ENCODE results near the gene DHX30.
"Not testable (repeated sequence)": the region's sequence is repeated elsewhere in the genome, so short reads cannot be mapped to it uniquely, and the experiment has no call there.

DHX30 gene

DNA sequence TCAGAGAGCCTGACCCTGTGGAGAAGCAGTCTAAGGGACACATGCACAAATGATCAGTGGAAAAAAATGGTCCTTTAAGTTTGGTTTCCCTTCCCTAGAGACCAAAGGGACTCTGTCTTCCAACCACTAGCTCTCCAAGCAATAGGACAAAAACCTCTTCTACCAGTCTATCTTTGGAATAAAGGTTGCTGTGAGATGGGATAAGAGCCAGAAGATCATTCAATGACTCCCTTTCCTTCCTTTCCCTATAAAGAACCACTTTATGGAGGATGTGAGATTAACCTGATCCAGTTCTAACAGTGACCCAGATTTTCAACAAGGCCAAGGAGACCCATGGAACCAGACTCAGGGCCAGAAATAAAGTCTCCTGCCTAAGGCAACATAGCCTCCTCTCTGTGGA, 74.8 kb downstream of the DHX30 start:
- no peak for DNase-seq (ENCODE audit: low read depth in 2 of 2)

DNA sequence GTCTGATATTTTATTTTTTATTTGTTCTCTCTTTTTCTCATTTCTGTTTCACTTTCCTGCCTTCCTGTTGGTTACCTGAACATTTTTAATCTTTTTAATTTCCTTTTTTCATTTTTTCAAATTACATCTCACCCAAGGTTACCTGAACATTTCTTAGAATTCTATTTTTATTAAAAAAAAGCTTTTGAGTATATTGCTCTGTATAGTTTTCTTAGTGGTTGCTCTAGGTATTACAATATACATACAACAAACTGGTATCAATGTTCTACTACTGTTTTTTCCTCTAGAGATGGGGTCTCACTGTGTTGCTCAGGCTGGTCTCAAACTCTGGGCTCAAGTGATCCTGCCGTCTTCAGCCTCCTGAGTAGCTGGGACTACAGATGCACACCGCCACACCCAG, 79.4 kb downstream of the DHX30 start:
- DNase-seq (ENCODE audit: low read depth in 2 of 2): no peak

DNA sequence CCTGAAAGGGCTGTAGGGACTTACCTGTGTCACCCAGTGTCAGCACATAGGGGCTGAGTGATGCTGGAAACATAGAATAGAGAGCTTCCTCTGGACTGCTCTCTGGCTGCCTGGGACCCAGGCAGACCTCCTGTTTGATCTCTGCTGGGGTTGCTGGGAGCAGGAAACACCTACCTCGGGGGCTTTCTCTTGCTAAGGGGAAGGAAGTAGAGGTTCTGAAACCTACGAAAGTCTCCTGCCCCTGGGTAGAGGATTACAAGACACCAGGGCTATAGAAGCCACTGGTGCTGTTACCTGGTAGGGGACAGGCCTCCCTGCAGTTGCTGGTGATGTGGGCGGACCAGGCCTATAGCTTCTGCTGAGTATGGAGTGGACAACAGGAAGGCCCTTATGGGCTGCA, 81.7 kb downstream of the DHX30 start:
- DNase-seq (ENCODE audit: low read depth in 2 of 2): no peak

DNA sequence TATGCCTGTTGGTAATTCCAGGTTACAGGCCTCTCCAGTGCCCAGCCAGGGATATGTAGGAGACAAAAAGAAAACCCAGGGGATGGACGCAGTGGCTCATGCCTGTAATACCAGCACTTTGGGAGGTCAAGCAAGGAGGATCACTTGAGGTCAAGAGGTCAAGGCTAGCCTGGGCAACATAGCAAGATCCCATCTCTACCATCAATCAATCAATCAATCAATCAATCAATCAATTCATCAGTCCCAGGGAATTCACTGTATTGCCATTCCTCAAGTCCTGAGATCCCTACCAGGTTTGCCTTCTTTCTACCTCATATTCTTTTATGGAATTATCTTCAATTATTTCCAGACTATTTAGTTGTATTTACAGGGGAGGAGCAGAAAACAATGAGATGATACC, 82.2 kb downstream of the DHX30 start:
- DNase-seq (ENCODE audit: low read depth in 2 of 2): no peak

DNA sequence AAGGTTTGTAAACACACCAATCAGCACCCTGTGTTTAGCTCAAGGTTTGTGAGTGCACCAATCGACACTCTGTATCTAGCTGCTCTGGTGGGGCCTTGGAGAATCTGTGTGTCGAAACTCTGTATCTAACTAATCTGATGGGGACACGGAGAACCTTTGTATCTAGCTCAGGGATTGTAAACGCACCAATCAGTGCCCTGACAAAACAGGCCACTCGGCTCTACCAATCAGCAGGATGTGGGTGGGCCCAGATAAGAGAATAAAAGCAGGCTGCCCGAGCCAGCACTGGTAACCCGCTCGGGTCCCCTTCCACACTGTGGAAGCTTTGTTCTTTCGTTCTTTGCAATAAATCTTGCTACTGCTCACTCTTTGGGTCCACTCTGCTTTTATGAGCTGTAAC, 85.1 kb downstream of the DHX30 start:
- not testable (repeated sequence) for DNase-seq (ENCODE audit: low read depth in 2 of 2)

DNA sequence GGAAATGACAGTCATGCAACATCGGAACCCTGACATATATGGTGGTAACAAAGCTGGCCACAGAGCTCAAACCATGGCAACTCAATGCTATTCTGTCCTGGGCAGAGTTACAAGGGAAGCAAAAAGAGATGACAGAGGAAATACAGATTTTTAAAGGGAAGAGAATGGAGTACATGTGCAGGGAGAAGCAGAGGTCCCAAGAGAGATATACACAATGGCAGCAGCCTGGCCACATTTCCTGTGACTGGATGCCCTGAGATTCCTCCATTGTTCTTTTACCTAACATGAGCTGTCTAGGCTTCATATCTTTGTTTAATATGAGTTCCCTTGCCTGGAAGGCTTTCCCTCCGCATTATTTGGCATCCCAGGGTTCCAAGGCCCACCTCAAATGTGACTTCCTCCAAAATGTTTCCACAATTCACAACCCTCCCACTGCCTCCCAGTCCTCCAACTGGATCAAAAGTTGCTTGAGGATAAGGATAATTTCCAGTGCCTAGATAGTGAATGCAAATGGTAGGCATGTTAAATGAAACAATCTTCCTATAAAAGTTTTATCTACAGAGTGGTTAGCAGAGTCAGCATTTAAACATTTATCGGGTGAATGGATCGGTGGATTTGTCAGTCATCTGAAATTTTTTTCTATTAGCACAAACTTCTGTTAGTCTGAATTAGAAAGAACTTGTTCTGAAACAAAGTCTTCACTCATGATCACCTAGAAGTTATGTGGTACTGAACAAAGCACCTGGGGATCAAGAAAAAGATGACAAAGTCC, 86.2 kb downstream of the DHX30 start:
- no peak for DNase-seq (ENCODE audit: low read depth in 2 of 2)

DNA sequence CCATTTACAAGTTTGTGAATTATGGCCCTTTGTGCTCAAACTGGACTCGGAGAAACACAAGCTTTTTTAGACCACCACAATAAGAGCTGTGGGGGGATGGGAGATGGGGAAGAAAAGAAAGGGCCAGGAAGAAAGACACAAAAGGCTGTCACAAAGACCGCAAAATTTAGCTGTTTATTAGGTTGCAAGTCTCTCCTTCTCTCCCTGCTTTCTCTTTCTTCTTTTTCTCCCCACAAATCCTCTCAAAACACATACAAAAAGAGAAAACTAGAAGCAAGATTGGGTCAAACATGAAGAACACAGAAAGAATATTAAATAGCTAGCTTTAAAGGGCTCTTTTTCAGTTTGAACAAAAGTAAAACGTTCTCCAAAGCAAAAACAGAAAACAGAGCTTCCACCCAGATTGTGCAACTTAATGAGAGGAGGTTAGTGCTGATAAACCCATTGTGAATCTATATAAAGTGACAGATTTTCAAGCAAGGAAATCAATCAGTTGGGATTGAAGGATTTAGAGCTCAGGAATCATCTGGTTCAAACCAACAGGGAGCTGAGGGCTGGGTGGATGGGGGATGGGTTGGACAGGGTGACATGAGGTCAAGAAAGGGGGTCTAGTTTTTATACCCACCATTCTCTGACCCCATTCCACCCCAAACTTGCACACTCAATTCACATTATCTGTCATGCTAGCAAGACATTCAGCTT, 87.3 kb downstream of the DHX30 start:
- no peak for DNase-seq (ENCODE audit: low read depth in 2 of 2)

DNA sequence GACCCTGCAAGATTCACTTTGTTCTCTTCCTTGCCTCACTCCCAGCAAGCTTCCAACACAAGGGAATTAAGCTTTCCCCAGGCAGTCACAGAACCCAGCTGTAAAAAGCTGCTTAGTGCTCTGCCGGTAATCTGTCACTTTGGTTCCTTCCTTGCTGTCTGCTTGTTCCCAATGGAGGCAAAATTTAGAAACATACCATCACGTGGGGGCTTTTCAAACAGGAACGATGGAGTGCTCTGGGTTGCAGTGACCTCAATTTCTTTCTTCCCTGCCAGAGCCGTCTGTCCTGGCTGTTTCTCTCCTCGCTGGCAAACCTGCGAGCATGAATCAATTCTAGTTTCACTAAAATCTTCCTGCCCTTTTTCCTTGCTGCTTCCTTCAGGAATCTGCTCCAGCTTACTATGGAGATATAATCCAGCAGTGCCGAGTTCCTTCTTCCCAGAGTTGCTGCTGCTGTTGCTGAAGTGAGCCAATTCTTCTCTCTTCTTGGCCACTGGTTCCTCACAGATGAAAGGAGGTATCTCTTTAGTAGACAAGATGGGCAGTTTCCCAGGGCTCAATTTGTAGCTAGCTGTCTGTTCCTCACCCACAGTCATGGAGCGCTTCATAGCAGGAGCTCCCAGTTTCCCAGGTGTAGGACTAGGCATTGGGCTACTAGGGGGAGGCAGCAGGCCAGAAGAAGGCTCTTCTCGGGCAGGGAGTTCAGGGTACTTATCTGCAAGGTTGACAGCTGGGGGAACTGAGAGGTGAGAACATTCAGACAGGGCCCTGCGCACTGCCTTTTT, 88.1 kb downstream of the DHX30 start:
- DNase-seq (ENCODE audit: low read depth in 2 of 2): no peak

DNA sequence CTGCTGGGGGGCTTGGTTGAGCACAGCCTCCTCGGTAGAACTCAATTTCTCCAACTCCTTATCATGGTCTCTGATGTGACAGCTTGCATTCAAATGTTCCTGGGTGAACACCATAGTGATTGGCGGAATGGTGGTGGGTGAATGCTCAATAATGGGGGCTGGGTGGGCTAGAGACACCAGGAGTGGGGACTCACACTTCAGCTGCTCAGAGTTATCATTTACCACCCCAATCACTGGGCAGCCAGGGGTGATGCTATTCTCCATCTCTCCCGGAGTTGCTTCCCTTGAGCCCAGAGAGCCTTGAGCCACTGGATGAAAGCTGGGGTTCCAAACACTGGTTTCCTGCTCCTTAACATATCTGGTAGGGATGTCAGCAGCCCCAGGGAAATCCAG, 88.7 kb downstream of the DHX30 start:
- DNase-seq (ENCODE audit: low read depth in 2 of 2): no peak

DNA sequence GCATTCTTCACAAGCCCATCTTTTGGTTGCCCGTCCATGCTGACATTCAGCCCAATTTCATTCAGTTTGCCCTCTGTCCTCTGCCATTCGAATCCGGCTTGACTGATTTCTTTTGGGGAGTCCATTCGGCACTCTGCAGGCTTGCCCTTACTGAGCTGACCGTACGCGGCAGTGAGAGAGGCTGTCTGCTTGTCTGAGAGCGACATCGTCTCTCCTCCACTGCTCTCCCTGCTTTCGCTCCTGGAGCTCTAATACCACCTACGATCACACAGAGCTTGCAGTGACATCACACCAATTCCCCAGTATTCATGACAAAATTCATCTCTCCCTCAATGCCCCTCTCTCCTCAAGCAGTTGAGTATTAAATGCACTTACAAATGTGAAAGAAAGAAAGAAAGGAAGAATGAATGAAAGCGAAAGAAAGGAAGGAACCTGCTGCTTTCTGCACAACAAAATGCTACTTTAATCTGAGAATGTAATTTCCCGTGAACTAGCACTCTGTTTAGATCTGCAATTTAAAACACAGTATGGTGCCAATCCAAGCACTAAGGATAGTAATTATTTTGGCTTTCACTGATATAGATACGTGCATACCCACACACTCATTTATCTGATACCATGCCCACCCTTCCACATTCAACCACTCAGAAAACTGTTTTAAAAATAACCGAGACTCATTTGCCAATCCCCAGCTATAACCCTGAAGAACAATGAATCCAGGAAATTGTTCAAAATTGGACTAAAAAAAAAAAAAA, 89.5 kb downstream of the DHX30 start:
- no peak for DNase-seq (ENCODE audit: low read depth in 2 of 2)

DNA sequence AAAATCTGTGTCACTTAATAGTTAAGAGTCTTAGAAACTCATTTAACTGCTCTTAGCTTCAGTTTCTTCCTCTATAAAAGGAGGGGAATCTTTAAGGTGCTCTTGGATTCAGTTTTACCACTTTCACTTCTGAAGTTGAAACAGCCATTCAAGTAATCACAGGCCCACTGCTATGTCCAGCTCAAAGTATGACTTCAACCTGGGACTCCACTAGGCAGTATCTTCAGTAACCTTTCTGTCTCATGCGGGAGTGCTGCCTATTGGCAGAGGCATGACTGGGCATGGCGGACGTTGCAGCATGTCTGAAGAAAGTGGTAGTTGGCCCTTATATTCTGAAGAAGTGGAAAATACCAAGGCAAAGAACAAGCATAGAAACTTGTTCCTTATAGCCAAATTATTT, 92.3 kb downstream of the DHX30 start:
- no peak for DNase-seq (ENCODE audit: low read depth in 2 of 2)

DNA sequence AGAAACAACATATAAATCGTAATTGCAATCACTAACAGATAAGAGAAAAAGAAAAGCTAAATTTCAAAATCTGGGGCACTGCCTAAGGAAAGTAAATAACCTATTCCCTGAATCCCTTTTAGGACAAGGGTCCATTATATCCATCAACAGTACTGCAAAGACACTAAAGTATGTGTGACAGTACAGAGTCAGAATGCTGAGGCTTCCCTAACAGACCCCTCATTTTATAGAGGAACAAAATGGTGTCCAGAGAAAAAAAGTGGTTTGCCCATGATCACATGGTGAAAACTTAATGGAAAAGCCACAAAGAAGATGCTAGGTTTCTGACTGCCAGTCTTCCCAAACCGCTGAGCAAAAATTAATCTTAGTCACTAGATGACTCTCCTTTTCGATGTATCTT, 93.8 kb downstream of the DHX30 start:
- DNase-seq (ENCODE audit: low read depth in 2 of 2): no peak

DNA sequence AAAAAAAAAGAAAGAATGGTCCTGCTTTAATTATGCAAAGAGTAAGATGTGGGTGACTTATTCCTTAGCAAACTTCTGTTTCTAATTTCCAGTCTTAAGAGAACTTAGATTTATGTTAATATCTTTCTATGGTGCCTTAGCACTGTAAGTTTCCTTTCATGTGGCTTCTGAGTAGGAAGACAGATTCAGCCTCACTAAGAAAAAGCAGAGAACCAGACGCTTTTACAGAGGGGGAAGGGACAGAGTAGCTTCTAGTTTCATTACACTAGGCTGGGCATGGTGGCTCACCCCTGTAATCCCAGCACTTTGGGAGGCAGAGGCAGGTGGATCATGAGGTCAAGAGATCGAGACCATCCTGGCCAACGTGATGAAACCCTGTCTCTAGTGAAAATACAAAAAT, 95.0 kb downstream of the DHX30 start:
- DNase-seq (ENCODE audit: low read depth in 2 of 2): no peak

DNA sequence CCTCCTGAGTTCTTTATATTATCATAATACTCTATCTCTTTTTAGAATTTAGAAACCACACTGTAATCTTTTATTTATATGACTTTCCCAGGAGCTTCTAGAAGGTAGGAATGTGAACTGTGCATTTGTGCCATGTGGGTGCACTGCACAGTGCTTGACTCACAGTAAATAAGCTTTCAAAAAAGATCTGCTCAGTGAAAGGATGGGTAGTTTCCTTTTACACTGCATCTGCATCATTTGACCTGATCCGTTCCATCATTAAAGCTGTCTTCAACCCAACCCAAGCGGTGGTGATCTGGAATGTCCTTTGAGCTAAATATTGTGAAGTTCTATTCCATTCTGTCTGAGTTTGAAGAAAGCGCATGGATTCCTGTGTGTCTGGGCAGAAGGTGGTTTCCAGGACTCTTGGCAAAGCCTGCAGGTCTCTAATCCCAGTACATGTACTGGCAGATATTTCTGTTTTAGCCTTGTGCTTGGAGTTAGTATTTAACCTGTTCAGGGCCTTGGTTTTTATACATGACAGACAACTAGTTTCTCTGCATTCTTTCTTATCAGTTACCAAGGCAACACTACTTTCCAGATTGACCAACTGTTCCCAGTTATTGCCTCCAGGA, 96.7 kb downstream of the DHX30 start:
- no peak for DNase-seq (ENCODE audit: low read depth in 2 of 2)

All from stimulated activated CD8-positive, alpha-beta memory T cell treated with anti-CD3 and anti-CD28 coated beads, Interleukin-2, amount 100 ng/mL, for 48 hours (primary cell).